KOPT-K1 (cell line): Measurements from ENCODE around the gene HIPK2.

Experiments
- H3K27ac ChIP-seq: fragments of 200-600 bp; sonication (generic); 2 replicates; pipeline ENCODE4 v1.5.1; 2016; ENCODE audit warnings: antibody characterized with exemption, mild to moderate bottlenecking, low read depth, low read length; ENCODE audit not compliant: poor library complexity, severe bottlenecking
- H3K36me3 ChIP-seq: fragments of 200-600 bp; sonication (generic); 2 replicates; pipeline ENCODE4 v1.5.1; 2017; ENCODE audit warnings: antibody characterized with exemption, mild to moderate bottlenecking, low read length, moderate library complexity; ENCODE audit not compliant: insufficient read depth
- H3K9me3 ChIP-seq: fragments of 200-600 bp; sonication (generic); 2 replicates; pipeline ENCODE4 v1.5.1; 2017; ENCODE audit warnings: antibody characterized with exemption, low read length, mild to moderate bottlenecking; ENCODE audit not compliant: insufficient read depth, poor library complexity, severe bottlenecking

The HIPK2 gene

DNA sequence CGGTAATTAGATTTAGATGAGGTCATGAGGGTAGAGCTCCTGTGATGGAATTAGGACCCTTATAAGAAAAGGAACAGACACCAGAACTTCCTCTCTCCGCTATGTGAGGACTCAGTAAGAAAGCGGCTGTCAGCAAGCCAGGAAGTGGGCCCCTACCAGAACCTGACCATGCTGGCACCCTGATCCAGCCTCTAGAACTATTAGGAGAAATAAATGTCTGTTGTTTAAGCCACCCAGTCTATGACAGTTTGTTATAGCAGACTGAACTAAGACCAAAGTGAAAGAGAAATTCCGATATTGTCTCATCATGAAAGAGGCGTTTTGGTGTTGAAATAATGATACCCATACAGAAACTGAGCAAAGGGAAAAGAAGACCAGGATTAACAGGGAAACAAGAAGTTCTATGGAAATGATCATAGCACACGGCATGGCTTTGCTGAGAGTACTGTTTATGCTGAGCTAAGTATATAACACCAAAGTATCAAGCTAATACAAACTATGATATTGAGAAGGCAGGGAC, 245.1 kb downstream of the HIPK2 start:
- Histone ChIP-seq H3K27ac (no peak overlapping the region), H3K9me3 (no peaks in the 10 kb centered on the region)

GRCh38 chr7:139531094-139531493, 246.7 kb downstream of the HIPK2 start:
- no peaks in the 10 kb centered on the region for H3K36me3 ChIP-seq

More for the DNA sequence above, 245.1 kb downstream of the HIPK2 start:
- H3K36me3 ChIP-seq: no peaks in the 10 kb centered on the region

DNA sequence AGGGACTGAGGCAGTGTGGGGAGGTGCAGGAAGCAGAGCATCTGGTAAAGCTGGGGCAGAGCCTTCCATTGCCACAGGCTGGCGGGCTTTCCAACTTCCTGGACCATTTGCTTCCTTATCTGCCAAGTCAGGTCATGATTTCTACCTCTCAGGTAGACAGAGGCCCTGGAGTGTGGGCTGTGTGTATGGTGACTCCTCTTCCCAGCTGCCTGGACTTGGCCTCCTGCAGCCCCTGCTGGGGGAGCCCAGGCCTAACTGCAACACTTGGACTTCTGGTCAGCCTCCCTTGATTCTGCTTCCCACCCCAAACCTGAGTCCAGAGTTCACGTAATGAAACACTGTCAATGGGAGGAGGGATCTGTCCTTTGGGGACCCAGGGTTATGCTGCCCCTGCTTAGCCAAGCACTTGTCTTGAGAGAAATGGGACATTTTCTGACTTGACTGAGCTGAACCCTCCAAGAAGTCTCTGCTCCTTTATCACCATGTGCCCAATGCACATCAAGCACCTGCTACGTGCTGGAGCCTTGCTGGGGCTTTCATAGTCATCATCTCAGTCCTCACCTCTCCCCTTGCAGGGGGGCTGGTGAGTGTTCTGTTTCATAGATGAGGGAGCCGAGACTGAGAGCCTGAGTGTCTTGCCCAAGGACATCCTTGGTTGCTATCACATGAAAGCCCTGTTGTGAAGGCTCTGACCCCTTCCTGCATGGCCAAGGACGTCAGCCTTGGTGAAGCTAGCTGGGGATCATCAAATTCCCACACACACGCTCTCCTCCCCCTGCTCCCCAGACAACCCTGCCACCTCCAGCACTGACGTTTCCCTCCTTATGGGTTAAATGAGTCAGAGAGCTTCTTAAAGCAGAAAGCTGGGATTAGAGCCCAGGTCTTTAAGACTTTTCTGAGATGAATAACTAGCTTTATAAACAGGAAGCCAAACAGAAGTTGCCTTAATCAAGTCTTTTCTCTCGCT, 250.9 kb downstream of the HIPK2 start:
- Histone ChIP-seq H3K27ac (peak overlapping the region; percentile 30), H3K36me3 (no peaks in the 10 kb centered on the region), H3K9me3 (no peaks in the 10 kb centered on the region)

More at GRCh38 chr7:139531094-139531493, 246.7 kb downstream of the HIPK2 start:
- H3K27ac ChIP-seq: no peak overlapping the region
- no peaks in the 10 kb centered on the region for H3K9me3 ChIP-seq

DNA sequence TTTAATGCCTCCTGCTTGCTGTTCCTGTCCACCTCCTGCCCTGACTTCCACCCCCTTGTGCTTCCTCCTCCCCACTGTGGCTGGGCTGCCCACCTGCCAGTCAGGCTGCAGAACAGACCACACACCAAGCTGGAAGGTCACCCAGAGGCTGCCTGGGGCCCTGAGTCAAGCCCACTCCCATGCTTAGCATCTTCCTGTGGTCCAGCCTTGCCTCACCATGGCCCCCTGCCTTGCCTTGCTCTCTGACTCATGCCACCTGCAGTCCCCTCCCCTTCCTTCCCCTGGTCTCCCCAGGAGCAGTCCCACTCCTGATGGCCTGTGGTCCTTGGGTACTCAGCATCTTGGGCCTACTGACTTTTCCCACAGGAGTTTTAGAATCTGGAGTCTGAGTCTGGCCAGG, 252.0 kb downstream of the HIPK2 start:
- no peaks in the 10 kb centered on the region for H3K9me3 ChIP-seq
- H3K36me3 ChIP-seq: no peaks in the 10 kb centered on the region
- no peak overlapping the region for H3K27ac ChIP-seq

DNA sequence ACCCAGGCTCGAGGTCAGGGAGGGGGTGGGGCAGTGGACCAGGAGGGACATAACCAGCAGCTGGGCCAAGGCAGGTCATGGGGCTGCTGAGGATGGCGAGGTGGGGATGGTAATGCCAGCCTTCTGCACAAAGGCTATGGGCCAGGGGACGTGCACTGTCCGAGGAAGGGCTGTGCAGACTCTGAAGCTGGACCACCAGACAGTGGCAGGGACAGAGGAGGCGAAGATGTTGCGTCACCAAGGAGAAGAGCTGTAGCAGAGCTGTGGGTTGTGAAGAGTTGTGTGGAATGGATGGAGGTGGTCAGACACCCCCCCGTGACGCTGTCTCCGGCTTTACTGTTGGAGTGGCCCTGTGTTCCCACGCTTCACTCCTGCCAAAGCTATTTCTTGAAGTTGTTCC, 252.6 kb downstream of the HIPK2 start:
- Histone ChIP-seq H3K9me3 (no peaks in the 10 kb centered on the region), H3K27ac (no peak overlapping the region), H3K36me3 (no peaks in the 10 kb centered on the region)

DNA sequence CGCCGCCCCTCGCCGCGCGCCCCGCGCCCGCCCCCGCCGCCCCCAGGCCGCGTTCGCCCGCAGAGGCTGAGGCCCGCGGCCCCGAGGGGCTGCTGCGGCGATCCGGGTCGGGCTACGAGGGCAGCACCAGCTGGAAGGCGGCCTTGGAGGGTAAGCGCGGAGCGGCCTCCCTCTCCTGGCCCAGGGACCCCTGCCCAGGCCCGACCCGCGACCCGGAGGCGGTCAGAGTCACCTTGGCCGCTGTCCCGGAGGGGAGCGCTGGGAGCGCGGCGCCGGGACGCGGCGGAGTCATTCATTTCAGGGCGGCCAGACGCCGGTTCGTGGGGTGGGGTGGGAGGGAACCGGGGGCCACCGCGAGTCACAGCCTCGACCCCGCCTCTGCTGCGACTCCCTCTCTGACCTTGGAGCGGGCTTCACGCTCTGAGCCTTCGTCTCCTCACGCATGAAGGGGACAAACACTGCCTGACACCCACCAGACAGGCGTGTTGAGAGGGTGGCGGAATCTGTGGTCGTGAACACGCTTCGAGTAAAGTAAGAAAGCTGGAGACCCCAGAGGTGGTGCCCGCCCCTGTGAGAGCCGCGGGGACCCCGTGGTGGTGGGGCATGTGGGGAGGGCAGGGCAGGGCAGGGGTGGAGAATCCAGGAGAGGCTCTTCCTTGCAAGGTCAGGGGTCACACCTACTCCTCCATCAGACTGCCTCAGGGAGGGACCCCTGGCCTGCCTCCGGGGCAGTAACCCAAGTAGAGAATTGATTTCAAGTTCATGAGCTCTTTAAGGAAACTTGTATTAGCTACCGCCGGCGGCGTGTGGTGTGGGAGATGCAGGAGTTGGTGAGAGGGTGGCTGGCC, 253.6 kb downstream of the HIPK2 start:
- Histone ChIP-seq H3K27ac (no peak overlapping the region), H3K9me3 (no peaks in the 10 kb centered on the region), H3K36me3 (no peaks in the 10 kb centered on the region)

- no peaks in the 10 kb centered on the region for H3K36me3 ChIP-seq
- no peak within 1 kb of the TSS for H3K27ac ChIP-seq
Observed at GRCh38 chr7:139523199-139523941, 254.4 kb downstream of the HIPK2 start, which contains the start of gene CLEC2L. Gene CLEC2L, plus strand, starts transcription at chr7:139523685. Its CDS starts 243 bp downstream, at chr7:139523928.

GRCh38 chr7:139522830-139523198, 255.0 kb downstream of the HIPK2 start:
- H3K27ac ChIP-seq: no peak overlapping the region
- no peaks in the 10 kb centered on the region for H3K9me3 ChIP-seq
- H3K36me3 ChIP-seq: no peaks in the 10 kb centered on the region

More at GRCh38 chr7:139523199-139523941, 254.4 kb downstream of the HIPK2 start, which contains the start of gene CLEC2L:
- no peaks in the 10 kb centered on the region for H3K9me3 ChIP-seq

GRCh38 chr7:139521439-139521838, 256.4 kb downstream of the HIPK2 start:
- Histone ChIP-seq H3K9me3 (no peaks in the 10 kb centered on the region), H3K36me3 (no peaks in the 10 kb centered on the region), H3K27ac (no peak overlapping the region)

DNA sequence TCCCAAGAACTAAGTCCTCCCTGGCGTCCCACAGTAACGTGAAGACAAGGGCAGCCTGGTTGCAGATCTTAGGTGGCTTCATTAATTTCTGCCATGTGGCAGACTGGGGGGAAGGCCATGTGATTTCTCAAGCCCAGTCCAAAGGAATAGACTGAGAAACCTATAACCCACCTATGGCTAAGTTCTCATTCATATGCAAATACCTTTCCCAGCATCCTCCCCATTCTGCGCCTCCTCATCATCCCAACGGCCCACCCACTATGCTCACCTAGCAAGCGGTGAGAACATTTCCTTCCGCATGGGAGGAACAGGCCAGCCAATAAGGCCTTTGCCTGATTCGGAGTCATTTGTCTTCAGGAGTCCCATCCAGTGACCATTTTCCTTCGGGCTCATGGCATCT, 262.5 kb downstream of the HIPK2 start:
- no peaks in the 10 kb centered on the region for H3K36me3 ChIP-seq
- no peaks in the 10 kb centered on the region for H3K9me3 ChIP-seq
- no peak overlapping the region for H3K27ac ChIP-seq
